Keratinocyte (primary cell): ENCODE data around the gene CCDC3. TPM values are rescaled to one million over a fixed set of nuclear protein-coding genes. Genes with fewer than 3 reads are reported as not detected.

Experiments
- DNase-seq: peaks from one replicate; pipeline ENCODE4 v3.0.0-alpha.2; 2011; ENCODE audit warnings: low read depth, missing footprints, low spot score
- FAIRE-seq: peaks from 2 replicates; lab custom pipeline; 2011; peaks lifted over from hg19 to GRCh38; lab: Jason Lieb, UNC
- H2AFZ ChIP-seq: 2 replicates; pipeline ENCODE4 v1.6.0; 2012; ENCODE audit warnings: low read length, control low read depth, inconsistent platforms; ENCODE audit not compliant: control insufficient read depth
- H3K27ac ChIP-seq: 2 replicates; pipeline ENCODE4 v1.5.1; 2011; ENCODE audit warnings: low read length; ENCODE audit not compliant: control insufficient read depth, insufficient read depth
- H3K27me3 ChIP-seq: 3 replicates; pipeline ENCODE4 v1.6.0; 2011; ENCODE audit warnings: low read length; ENCODE audit not compliant: control insufficient read depth, insufficient read depth; ENCODE audit errors: extremely low read depth
- H3K36me3 ChIP-seq, 2 experiments: 2 replicates in 1 of 2; 3 replicates in 1 of 2; pipeline ENCODE4 v1.5.1; 2011; ENCODE audit warnings: low read length in 2 of 2, mild to moderate bottlenecking in 1 of 2; ENCODE audit not compliant: control insufficient read depth in 2 of 2, insufficient read depth in 2 of 2; ENCODE audit errors: extremely low read depth in 1 of 2
- H3K4me1 ChIP-seq: 3 replicates; pipeline ENCODE4 v1.5.1; 2011; ENCODE audit warnings: low read length; ENCODE audit not compliant: control insufficient read depth, insufficient read depth; ENCODE audit errors: extremely low read depth
- H3K4me2 ChIP-seq: 3 replicates; pipeline ENCODE4 v1.6.0; 2011; ENCODE audit warnings: low read depth, low read length; ENCODE audit not compliant: control insufficient read depth, insufficient read depth; ENCODE audit errors: extremely low read depth
- H3K4me3 ChIP-seq, 3 experiments: fragments of 200-600 bp in 1 of 3; sonication (generic) in 1 of 3; 2 replicates in 2 of 3; 3 replicates in 1 of 3; pipeline ENCODE4 v1.5.1; 2011 to 2016; ENCODE audit warnings: low read length in 3 of 3, mild to moderate bottlenecking in 3 of 3, control low read depth in 2 of 3, inconsistent platforms in 1 of 3, low read depth in 1 of 3, mixed read lengths in 1 of 3, mixed run types in 1 of 3, moderate library complexity in 1 of 3; ENCODE audit not compliant: control insufficient read depth in 2 of 3, insufficient read depth in 2 of 3; ENCODE audit errors: extremely low read depth in 1 of 3
- H3K79me2 ChIP-seq: 2 replicates; pipeline ENCODE4 v1.6.0; 2012; ENCODE audit warnings: low read length; ENCODE audit not compliant: control insufficient read depth, insufficient read depth
- H3K9ac ChIP-seq: 3 replicates; pipeline ENCODE4 v1.6.0; 2011; ENCODE audit warnings: low read length; ENCODE audit not compliant: control insufficient read depth, insufficient read depth; ENCODE audit errors: extremely low read depth
- H3K9me1 ChIP-seq: 3 replicates; pipeline ENCODE4 v1.6.0; 2011; ENCODE audit warnings: low read length; ENCODE audit not compliant: control insufficient read depth, insufficient read depth; ENCODE audit errors: extremely low read depth
- H3K9me3 ChIP-seq: 2 replicates; pipeline ENCODE4 v1.5.1; 2012; ENCODE audit warnings: low read depth, low read length; ENCODE audit not compliant: control insufficient read depth
- H4K20me1 ChIP-seq: 3 replicates; pipeline ENCODE4 v1.6.0; 2011; ENCODE audit warnings: low read length; ENCODE audit not compliant: control insufficient read depth, insufficient read depth; ENCODE audit errors: extremely low read depth
- EZH2 ChIP-seq: IDR thresholded peaks from one replicate; pipeline ENCODE4 v1.6.1; 2012; ENCODE audit warnings: inconsistent platforms, mild to moderate bottlenecking, low read length, moderate library complexity
- dilution Hi-C: fragments of 300-500 bp; cut with MboI; formaldehyde crosslinking; loops from one replicate; pipeline ENCODE4 v1.7.0; 2020; ENCODE audit warnings: low sequenced_read_pairs; ENCODE audit not compliant: extremely low pct_ligation_motif_present
- polyA plus RNA-seq, 5 experiments: library from polyadenylated mRNA; depleted of rRNA in 3 of 5; stranded (reverse) in 3 of 5; stranded (forward) in 1 of 5; unstranded in 1 of 5; fragments of >200 nt; gene quantifications; 1 replicate in 1 of 5; 2 replicates in 3 of 5; 3 replicates in 1 of 5; pipeline versions ENCODE4 v1.2.1 to v1.2.3, GENCODE V29; 2011 to 2012; ENCODE audit warnings: missing spikeins in 2 of 5, low read depth in 1 of 5, low replicate concordance in 1 of 5
- TF ChIP-seq, protein P1 (sequence below), 3 experiments: IDR thresholded peaks in 1 of 3; conservative IDR thresholded peaks in 1 of 3; optimal IDR thresholded peaks in 1 of 3; 2 replicates in 2 of 3; 3 replicates in 1 of 3; pipeline versions ENCODE3 to v1.5.1; 2011; ENCODE audit warnings: low read length in 3 of 3, mild to moderate bottlenecking in 3 of 3, moderate library complexity in 2 of 3, control low read depth in 1 of 3, inconsistent platforms in 1 of 3; ENCODE audit not compliant: insufficient read depth in 2 of 3; ENCODE audit errors: extremely low read depth in 1 of 3

The CCDC3 gene
- polyA plus RNA-seq, 1 donor (not counting 4 experiments of a cell fraction or from before 2014, with no cell fraction given) = 0.39 TPM

DNA sequence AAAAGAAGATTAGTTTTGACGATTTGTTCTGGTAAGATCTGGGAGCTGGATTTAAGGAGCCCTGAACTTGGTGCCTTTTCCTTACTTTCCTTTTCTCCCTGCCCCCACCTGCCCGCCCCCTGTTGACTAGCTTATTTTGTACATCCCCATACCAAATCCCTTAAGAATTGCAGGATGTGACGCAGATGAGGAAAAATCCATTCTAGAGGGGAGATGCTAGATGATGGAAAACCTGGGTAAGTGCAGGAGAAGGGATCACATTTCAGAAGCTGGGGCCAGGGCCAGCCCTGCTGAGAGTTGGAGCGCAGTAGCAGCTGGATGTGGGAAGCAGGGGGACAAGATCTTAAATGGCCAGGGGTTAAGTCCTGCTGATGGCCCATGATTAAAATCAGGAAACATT lies 93.9 kb downstream of the CCDC3 start:
- Histone ChIP-seq H3K27me3 (no peaks in the 10 kb centered on the region), H3K9ac (no peak overlapping the region), H2AFZ (no peak overlapping the region), H4K20me1 (no peaks in the 10 kb centered on the region), H3K36me3 (no peaks in the 10 kb centered on the region), H3K27ac (no peak overlapping the region), H3K9me3 (no peaks in the 10 kb centered on the region), H3K79me2 (no peaks in the 10 kb centered on the region), H3K4me3 (no peak overlapping the region), H3K9me1 (no peaks in the 10 kb centered on the region), H3K4me2 (no peak overlapping the region), H3K4me1 (peaks cover 4% of the 10 kb centered on the region)
- DNase-seq (no peak), FAIRE-seq (no peak)
- no peak for TF ChIP-seq EZH2
- TF ChIP-seq, protein P1, sequence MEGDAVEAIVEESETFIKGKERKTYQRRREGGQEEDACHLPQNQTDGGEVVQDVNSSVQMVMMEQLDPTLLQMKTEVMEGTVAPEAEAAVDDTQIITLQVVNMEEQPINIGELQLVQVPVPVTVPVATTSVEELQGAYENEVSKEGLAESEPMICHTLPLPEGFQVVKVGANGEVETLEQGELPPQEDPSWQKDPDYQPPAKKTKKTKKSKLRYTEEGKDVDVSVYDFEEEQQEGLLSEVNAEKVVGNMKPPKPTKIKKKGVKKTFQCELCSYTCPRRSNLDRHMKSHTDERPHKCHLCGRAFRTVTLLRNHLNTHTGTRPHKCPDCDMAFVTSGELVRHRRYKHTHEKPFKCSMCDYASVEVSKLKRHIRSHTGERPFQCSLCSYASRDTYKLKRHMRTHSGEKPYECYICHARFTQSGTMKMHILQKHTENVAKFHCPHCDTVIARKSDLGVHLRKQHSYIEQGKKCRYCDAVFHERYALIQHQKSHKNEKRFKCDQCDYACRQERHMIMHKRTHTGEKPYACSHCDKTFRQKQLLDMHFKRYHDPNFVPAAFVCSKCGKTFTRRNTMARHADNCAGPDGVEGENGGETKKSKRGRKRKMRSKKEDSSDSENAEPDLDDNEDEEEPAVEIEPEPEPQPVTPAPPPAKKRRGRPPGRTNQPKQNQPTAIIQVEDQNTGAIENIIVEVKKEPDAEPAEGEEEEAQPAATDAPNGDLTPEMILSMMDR (optimal IDR thresholded peaks at IDR 0.05 in 1 of 3, IDR thresholded peaks at IDR 0.05 in 1 of 3, conservative IDR thresholded peaks at IDR 0.05 in 1 of 3; ENCODE audit: extremely low read depth in 1 of 3, insufficient read depth in 2 of 3, low read length in 3 of 3) = no peak
- dilution Hi-C loops = no loop called here

DNA sequence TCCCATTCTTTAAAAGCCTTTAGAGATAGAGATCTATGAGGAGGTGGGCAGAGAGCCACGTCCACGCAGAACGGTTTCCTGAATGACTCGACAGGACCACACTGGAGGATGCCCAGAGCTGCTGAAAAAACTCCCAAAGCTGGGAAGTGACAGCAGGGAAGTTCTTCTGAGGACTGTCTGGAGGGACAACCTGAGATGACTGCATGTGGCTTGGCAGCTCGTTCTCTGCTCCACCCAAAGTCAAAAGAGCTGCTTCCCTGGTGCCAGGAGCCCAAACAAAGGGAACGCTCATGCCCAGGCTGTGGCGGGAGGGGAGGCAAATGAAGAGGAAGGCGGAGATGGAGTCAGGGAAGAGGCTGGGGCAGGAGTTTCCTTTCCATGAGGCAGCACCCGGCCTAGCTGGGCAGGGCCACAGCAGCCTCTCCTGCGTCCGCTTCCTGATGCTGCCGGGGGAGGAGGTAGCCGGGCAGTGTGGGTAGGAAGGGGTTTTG lies 95.4 kb downstream of the CCDC3 start:
- H3K4me2 ChIP-seq = no peak overlapping the region
- no peaks in the 10 kb centered on the region for H3K9me1 ChIP-seq
- DNase-seq (no peak), FAIRE-seq (no peak)
- H3K79me2 ChIP-seq = no peaks in the 10 kb centered on the region
- H4K20me1 ChIP-seq = no peaks in the 10 kb centered on the region
- no peaks in the 10 kb centered on the region for H3K9me3 ChIP-seq
- H3K9ac ChIP-seq = no peak overlapping the region
- H3K4me1 ChIP-seq = peaks cover 4% of the 10 kb centered on the region
- no peak overlapping the region for H3K4me3 ChIP-seq
- dilution Hi-C loops = no loop called here
- H2AFZ ChIP-seq = no peak overlapping the region
- no peaks in the 10 kb centered on the region for H3K27me3 ChIP-seq
- TF ChIP-seq EZH2 = no peak
- TF ChIP-seq, protein P1 (optimal IDR thresholded peaks at IDR 0.05 in 1 of 3, IDR thresholded peaks at IDR 0.05 in 1 of 3, conservative IDR thresholded peaks at IDR 0.05 in 1 of 3; ENCODE audit: extremely low read depth in 1 of 3, insufficient read depth in 2 of 3, low read length in 3 of 3) = no peak
- H3K36me3 ChIP-seq = no peaks in the 10 kb centered on the region
- H3K27ac ChIP-seq = no peak overlapping the region
